ENCODE results near the gene TMEM108. TPM values are rescaled to one million over a fixed set of nuclear protein-coding genes. Genes with fewer than 3 reads are reported as not detected.

TMEM108 gene
- polyA plus RNA-seq, 1 donor from 2014 or later = 2.1 TPM

- Histone ChIP-seq H3K4me3 (ENCODE audit: low read length) (no peak overlapping the region), H3K79me2 (replicated peaks; ENCODE audit: insufficient read depth, low read length) (no peaks in the 10 kb centered on the region), H2AFZ (ENCODE audit: low read depth, low read length) (no peak overlapping the region), H3K4me2 (ENCODE audit: low read length) (no peak overlapping the region), H3K27ac (ENCODE audit: low read length) (no peak overlapping the region), H3K27me3 (ENCODE audit: insufficient read depth, low read depth, low read length) (no peaks in the 10 kb centered on the region), H3K9me2 (ENCODE audit: insufficient read depth, low read length) (no peaks in the 10 kb centered on the region), H3F3A (ENCODE audit: insufficient read depth, low read length, poor library complexity, severe bottlenecking) (no peaks in the 10 kb centered on the region), H3K9ac (ENCODE audit: low read length) (no peak overlapping the region), H4K20me1 (ENCODE audit: insufficient read depth) (no peaks in the 10 kb centered on the region), H3K36me3 (ENCODE audit: insufficient read depth, low read length) (no peaks in the 10 kb centered on the region), H3K9me3 (ENCODE audit: low read length) (no peaks in the 10 kb centered on the region)
- no peak for TF ChIP-seq POLR2AphosphoS5 (IDR thresholded peaks at IDR 0.05)
- TF ChIP-seq EP300 (conservative IDR thresholded peaks at IDR 0.05; ENCODE audit: poor library complexity, severe bottlenecking) = no peak
- no peak for TF ChIP-seq SMC3 (conservative IDR thresholded peaks at IDR 0.05; ENCODE audit: poor library complexity)
- TF ChIP-seq, protein P1, sequence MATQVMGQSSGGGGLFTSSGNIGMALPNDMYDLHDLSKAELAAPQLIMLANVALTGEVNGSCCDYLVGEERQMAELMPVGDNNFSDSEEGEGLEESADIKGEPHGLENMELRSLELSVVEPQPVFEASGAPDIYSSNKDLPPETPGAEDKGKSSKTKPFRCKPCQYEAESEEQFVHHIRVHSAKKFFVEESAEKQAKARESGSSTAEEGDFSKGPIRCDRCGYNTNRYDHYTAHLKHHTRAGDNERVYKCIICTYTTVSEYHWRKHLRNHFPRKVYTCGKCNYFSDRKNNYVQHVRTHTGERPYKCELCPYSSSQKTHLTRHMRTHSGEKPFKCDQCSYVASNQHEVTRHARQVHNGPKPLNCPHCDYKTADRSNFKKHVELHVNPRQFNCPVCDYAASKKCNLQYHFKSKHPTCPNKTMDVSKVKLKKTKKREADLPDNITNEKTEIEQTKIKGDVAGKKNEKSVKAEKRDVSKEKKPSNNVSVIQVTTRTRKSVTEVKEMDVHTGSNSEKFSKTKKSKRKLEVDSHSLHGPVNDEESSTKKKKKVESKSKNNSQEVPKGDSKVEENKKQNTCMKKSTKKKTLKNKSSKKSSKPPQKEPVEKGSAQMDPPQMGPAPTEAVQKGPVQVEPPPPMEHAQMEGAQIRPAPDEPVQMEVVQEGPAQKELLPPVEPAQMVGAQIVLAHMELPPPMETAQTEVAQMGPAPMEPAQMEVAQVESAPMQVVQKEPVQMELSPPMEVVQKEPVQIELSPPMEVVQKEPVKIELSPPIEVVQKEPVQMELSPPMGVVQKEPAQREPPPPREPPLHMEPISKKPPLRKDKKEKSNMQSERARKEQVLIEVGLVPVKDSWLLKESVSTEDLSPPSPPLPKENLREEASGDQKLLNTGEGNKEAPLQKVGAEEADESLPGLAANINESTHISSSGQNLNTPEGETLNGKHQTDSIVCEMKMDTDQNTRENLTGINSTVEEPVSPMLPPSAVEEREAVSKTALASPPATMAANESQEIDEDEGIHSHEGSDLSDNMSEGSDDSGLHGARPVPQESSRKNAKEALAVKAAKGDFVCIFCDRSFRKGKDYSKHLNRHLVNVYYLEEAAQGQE (IDR thresholded peaks at IDR 0.05; ENCODE audit: borderline replicate concordance) = no peak
- TF ChIP-seq EZH2 (IDR thresholded peaks at IDR 0.05; ENCODE audit: borderline replicate concordance, insufficient read depth, low read length, poor library complexity, severe bottlenecking) = no peak
Observed at GRCh38 chr3:133386876-133387275, 348.7 kb downstream of the TMEM108 start.

- no peak overlapping the region for H3K27ac ChIP-seq (ENCODE audit: low read length)
- no peaks in the 10 kb centered on the region for H3K9me2 ChIP-seq (ENCODE audit: insufficient read depth, low read length)
- H3K4me3 ChIP-seq (ENCODE audit: low read length) = no peak overlapping the region
- TF ChIP-seq EP300 (conservative IDR thresholded peaks at IDR 0.05; ENCODE audit: poor library complexity, severe bottlenecking) (no peak), RAD21 (conservative IDR thresholded peaks at IDR 0.05) (no peak), MXI1 (conservative IDR thresholded peaks at IDR 0.05; ENCODE audit: poor library complexity, severe bottlenecking) (no peak), POLR2AphosphoS5 (IDR thresholded peaks at IDR 0.05) (no peak), CTCF (IDR thresholded peaks at IDR 0.05; ENCODE audit: poor library complexity, severe bottlenecking) (no peak), SMC3 (conservative IDR thresholded peaks at IDR 0.05; ENCODE audit: poor library complexity) (no peak), TAF1 (IDR thresholded peaks at IDR 0.05; ENCODE audit: low read depth) (no peak)
- no peaks in the 10 kb centered on the region for H3K36me3 ChIP-seq (ENCODE audit: insufficient read depth, low read length)
- no peak overlapping the region for H3K4me2 ChIP-seq (ENCODE audit: low read length)
- no peak overlapping the region for H3K9ac ChIP-seq (ENCODE audit: low read length)
- no peak overlapping the region for H2AFZ ChIP-seq (ENCODE audit: low read depth, low read length)
- no peaks in the 10 kb centered on the region for H3K9me3 ChIP-seq (ENCODE audit: low read length)
- no peaks in the 10 kb centered on the region for H3K79me2 ChIP-seq (replicated peaks; ENCODE audit: insufficient read depth, low read length)
- no peaks in the 10 kb centered on the region for H3F3A ChIP-seq (ENCODE audit: insufficient read depth, low read length, poor library complexity, severe bottlenecking)
- H4K20me1 ChIP-seq (ENCODE audit: insufficient read depth) = no peaks in the 10 kb centered on the region
- H3K27me3 ChIP-seq (ENCODE audit: insufficient read depth, low read depth, low read length) = no peaks in the 10 kb centered on the region
Observed at GRCh38 chr3:133387341-133387740, 349.1 kb downstream of the TMEM108 start.

Measured in neural cell (in vitro differentiated cells).